Stimulated activated CD8-positive, alpha-beta memory T cell treated with anti-CD3 and anti-CD28 coated beads, Interleukin-15, amount 100 ng/mL, for 24 hours (primary cell): ENCODE results near the gene MAG.

Source experiments
- DNase-seq: peaks from one replicate; pipeline ENCODE4 v3.0.0-alpha.2; 2020; ENCODE audit warnings: low read depth

Gene MAG

DNA sequence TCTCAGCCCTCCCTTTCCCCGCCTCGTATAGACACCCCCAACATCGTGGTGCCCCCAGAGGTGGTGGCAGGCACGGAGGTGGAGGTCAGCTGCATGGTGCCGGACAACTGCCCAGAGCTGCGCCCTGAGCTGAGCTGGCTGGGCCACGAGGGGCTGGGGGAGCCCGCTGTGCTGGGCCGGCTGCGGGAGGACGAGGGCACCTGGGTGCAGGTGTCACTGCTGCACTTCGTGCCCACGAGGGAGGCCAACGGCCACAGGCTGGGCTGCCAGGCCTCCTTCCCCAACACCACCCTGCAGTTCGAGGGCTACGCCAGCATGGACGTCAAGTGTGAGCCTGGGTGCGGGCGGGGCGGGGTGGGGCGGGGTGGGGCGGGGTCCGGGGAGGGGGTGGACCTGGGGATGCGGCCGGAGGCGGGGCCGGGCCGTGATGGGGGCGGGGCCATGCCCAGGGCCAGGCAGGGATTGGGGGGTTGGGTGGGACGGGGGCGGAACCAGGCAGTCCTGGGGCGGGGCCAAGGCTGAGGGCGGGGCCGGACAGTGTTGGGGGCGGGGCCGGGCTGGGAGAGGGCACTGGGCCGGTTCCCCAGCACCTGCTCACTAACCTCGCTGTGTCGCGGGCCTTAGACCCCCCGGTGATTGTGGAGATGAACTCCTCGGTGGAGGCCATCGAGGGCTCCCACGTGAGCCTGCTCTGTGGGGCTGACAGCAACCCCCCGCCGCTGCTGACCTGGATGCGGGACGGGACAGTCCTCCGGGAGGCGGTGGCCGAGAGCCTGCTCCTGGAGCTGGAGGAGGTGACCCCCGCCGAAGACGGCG, 7.8 kb downstream of the MAG start:
- DNase-seq = no peak

DNA sequence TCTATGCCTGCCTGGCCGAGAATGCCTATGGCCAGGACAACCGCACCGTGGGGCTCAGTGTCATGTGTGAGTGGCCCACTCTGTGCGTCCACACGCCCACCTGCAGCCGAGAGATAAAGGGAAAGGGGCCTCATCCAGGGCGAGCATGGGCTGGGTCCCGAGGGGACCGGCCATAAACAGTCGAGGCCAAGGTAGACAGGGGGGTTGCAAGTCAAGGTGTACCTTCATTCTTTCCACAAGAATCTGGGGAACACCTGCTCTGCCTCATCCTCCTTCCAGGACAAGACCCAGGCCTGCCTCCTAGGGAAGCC, 8.3 kb downstream of the MAG start:
- no peak for DNase-seq

DNA sequence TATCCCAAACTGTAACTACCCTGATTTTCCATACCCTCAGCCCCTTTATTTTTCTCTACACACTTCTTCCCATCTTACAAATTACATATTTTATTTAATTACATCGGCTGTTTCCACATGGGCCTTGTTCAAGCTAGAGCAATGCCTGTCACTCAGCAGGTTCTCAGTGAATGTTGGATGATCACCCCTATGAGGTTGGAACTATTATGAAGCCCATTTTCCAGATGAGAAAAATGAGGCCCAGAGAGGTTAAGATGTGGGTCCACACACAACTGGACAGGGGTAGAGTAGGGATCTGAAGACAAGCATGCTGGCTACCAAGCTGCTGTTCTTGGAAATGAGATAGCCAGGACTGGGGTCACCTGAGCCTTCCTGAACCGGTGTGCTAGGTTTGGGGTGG, 10.0 kb downstream of the MAG start:
- DNase-seq = no peak

GRCh38 chr19:35302446-35302845, 10.5 kb downstream of the MAG start:
- no peak for DNase-seq

DNA sequence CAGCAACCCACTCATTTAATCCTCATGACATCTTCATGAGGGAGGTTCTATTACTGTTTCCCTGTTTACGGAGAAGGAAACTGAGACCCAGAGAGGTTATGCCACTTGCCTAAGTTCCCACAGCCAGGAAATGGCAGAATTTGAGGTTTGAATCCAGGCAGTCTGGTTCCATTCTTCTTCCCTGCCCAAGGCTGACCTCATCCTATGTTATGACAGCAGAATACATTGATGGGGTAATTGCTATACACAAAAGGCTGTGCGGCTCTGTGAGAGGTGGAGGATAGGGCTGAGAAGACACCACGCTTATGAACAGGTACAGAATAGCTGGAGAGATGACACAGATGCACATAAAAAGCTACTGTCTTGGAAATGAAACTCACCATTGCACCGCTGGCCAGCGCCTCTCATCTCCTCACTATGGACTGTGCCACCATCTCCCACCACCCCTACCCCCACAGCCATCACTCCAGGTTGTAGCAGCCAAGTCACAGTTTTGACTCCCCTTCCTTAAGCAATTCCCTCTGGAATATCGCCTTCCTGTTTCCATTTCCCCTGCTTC, 11.5 kb downstream of the MAG start:
- no peak for DNase-seq

- no peak for DNase-seq
Measured at GRCh38 chr19:35304036-35304435, 12.1 kb downstream of the MAG start.

DNA sequence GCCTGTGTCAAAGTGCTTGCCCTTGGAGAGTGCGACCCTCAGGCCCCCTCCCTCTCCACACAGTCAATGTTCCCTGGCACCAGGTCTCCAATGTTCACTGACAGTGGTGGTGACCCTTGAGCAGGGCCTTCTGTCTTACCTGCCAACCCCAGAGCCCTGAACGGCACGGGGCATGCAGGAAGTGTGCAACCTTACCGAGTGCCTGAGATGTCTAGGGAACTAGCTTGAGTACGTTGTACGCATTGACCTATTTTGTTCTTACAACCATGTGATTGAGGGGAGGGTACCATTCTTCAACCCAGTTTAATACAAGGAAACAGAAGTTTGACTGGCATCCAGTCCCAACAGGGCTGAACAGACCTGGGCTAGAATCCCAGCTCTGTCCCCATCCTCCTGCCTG, 13.2 kb downstream of the MAG start:
- no peak for DNase-seq

GRCh38 chr19:35306473-35307246, 14.7 kb downstream of the MAG start:
- no peak for DNase-seq

- no peak for DNase-seq
Measured at GRCh38 chr19:35307931-35308330, 16.0 kb downstream of the MAG start.

GRCh38 chr19:35308910-35309309, 16.9 kb downstream of the MAG start:
- no peak for DNase-seq

GRCh38 chr19:35309481-35310279, 17.7 kb downstream of the MAG start:
- DNase-seq = no peak

DNA sequence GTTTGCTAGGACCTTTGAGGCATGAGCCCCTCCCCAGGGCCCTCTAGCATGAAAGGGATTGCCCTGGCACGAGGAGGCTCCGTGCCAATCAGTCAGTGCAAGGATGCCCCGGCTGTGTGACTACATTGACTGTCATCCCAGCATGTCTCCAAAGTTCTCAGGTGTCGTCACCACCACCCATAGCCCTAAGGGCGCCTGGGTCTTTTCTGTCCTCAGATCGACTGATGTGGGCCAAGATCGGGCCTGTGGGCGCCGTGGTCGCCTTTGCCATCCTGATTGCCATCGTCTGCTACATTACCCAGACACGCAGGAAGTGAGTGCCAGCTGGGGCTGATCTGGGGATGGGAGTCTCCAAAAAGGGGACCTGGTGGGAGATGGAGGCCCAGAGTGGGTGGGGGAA, 18.4 kb downstream of the MAG start:
- no peak for DNase-seq

DNA sequence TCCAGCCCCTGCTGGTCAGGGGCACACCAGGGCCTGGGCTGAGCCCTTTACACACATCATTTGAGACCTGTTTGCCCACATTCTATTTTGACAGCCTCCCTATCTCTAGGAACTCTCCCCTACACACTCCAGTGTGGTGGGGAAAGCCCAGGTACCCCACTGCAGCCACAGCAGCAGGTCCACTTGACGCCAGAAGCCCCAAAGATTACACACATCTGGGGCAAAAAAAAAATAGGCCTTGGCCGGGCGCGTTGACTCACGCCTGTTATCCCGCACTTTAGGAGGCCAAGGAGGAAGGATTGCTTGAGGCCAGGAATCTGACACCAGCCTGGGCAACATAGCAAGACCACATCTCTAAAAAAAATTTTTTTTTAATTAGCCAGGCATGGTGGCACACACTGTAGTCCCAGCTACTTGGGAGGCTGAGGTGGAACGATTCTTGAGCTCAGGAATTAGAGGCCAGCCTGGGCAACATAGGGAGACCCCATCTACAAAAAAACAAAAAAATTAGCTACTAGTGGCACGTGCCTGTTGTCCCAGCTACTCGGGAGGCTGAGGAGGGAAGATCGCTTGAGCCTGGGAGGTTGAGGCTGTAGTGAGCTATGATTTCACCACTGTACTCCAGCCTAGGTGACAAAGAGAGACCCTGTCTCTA, 19.0 kb downstream of the MAG start:
- no peak for DNase-seq

GRCh38 chr19:35311901-35312665, 20.1 kb downstream of the MAG start:
- DNase-seq = no peak

GRCh38 chr19:35313587-35313986, 21.6 kb downstream of the MAG start:
- no peak for DNase-seq

GRCh38 chr19:35314031-35314430, 22.1 kb downstream of the MAG start:
- no peak for DNase-seq

GRCh38 chr19:35314858-35315470, 23.0 kb downstream of the MAG start:
- DNase-seq = no peak

DNA sequence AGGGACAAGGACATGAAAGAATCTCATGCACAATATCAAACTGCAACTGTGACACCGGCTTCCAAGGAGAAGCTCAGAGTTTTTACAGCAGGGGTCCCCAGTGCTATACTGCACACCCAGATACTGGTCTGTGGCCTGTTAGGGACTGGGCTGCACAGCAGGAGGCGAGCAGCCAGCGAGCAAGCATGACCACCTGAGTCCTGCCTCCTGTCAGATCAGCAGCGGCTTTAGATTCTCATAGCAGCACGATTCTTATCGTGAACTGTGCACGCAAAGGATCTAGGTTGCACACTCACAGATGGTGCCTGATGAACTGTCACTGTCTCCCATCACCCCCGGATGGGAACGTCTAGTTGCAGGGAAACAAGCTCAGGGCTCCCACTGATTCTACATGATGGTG, 23.9 kb downstream of the MAG start:
- DNase-seq = no peak

DNA sequence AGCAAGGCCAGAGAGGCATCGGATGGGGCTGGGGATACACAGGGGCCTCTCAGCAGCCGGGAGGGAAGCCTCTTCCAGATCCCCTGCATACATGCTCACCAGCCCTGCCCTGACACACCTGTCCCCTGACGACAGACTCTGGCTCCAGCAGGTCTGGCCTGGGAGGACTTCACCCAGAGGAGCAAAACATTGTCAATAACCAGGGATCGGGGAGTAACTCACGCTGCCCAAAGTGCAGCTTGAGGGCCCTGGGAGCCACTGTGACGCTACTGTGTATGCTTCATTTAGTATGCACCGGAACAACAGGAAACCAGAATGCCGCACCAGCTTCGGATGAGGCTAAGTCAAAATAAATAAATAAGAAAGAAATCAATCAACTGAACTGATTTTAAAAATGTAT, 24.6 kb downstream of the MAG start:
- no peak for DNase-seq

GRCh38 chr19:35317464-35318043, 25.6 kb downstream of the MAG start:
- no peak for DNase-seq
